Upper lobe of right lung (tissue), 1 donor: Measurements from ENCODE around the gene KIAA1755. TPM values are rescaled to one million over a fixed set of nuclear protein-coding genes. Genes with fewer than 3 reads are reported as not detected.
A peak's percentile ranks its signal among the peaks of the same experiment; 100 is the strongest.

Experiments
- ATAC-seq: fragments of 200-7000 bp; cut with Tn5 transposase; one replicate; pipeline ENCODE4 v1.9.1; 2020; ENCODE audit warnings: mild to moderate bottlenecking, moderate library complexity
- DNase-seq: peaks from one replicate; pipeline ENCODE4 v3.0.0-alpha.2; 2020
- H3K27ac ChIP-seq: fragments of 200-600 bp; one replicate; pipeline ENCODE4 v1.8.0; 2022
- H3K27me3 ChIP-seq: fragments of 200-600 bp; one replicate; pipeline ENCODE4 v1.8.0; 2022; ENCODE audit warnings: mild to moderate bottlenecking
- H3K36me3 ChIP-seq: fragments of 200-600 bp; one replicate; pipeline ENCODE4 v1.8.0; 2022
- H3K4me1 ChIP-seq: fragments of 200-600 bp; one replicate; pipeline ENCODE4 v1.8.0; 2022
- H3K4me3 ChIP-seq: fragments of 200-600 bp; one replicate; pipeline ENCODE4 v1.8.0; 2022; ENCODE audit warnings: mild to moderate bottlenecking
- H3K9me3 ChIP-seq: fragments of 200-600 bp; one replicate; pipeline ENCODE4 v1.8.0; 2022
- intact Hi-C: fragments of 100-400 bp; cut with DNase I; formaldehyde crosslinking; loops from one replicate; pipeline ENCODE4 v1.11.0; 2022
- total RNA-seq: library from RNA; stranded (reverse); fragmentation: NEBNext Ultra II Directional; extraction: Animal tissue kit (Norgen Biotek cat#: 25700); gene quantifications from one replicate; pipeline ENCODE4 v1.2.1, GENCODE V29; 2021
- TF ChIP-seq, protein P1 (sequence below): fragments of 200-600 bp; IDR thresholded peaks from one replicate; pipeline ENCODE4 v1.8.0; 2022; ENCODE audit warnings: antibody characterized with exemption
- donor health status: DM: no; HTN: yes; CAD: no; lungs with severe emphysema.

Gene KIAA1755
- total RNA-seq, 1 donor from 2014 or later: 2.3 TPM

DNA sequence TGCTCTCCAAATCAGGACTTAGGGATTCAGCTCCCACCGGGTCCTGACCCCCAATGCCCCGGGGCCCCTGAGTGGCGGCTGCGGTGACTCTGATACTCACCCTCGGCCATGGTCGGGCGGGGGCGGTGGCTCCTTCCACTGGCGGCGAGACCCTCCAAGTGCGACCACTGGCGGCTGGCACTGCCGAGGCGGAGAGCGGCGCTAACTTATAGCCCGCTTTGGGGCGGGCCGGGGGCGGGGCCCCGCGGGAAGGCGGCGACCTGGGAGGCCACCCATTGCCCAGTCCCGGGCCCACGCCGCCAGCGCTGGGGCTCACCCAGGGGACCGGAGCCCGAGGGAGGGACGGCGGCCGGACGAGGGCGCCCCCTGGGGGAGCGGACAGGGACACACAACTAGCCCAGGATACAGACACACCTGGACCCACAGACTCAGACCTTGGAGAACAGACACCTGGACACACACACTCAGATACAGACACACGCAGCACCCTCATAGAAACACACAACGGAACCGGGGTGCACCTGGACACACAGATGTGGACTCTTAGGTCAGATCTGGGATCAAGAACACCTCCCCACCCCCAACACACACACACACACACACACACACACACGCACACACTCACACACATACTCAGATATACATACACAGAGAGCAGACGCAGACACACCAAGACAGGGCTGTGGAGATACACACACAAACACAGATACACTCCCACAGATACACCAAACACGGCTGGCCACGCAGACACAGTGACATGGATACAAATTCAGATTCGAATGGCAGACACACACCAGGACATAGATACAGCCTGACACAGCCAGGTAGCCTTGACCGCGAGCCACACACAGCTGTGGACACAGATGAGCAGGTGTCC is 95.2 kb downstream of the KIAA1755 start, which contains the start of gene TGM2:
TGM2 (minus strand) TSS at position 182 of the 877 bp plus-strand sequence; CDS start at position 110, 72 bp downstream.
- Histone ChIP-seq H3K27ac (peak within 1 kb of the TSS; percentile 77), H3K36me3 (peaks cover 7% of the 10 kb centered on the region), H3K9me3 (no peaks in the 10 kb centered on the region), H3K27me3 (no peaks in the 10 kb centered on the region), H3K4me3 (peak within 1 kb of the TSS; percentile 63), H3K4me1 (peaks cover 61% of the 10 kb centered on the region)
- TF ChIP-seq, protein P1, sequence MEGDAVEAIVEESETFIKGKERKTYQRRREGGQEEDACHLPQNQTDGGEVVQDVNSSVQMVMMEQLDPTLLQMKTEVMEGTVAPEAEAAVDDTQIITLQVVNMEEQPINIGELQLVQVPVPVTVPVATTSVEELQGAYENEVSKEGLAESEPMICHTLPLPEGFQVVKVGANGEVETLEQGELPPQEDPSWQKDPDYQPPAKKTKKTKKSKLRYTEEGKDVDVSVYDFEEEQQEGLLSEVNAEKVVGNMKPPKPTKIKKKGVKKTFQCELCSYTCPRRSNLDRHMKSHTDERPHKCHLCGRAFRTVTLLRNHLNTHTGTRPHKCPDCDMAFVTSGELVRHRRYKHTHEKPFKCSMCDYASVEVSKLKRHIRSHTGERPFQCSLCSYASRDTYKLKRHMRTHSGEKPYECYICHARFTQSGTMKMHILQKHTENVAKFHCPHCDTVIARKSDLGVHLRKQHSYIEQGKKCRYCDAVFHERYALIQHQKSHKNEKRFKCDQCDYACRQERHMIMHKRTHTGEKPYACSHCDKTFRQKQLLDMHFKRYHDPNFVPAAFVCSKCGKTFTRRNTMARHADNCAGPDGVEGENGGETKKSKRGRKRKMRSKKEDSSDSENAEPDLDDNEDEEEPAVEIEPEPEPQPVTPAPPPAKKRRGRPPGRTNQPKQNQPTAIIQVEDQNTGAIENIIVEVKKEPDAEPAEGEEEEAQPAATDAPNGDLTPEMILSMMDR: peak; percentile 84
- ATAC-seq (peak; percentile 93), DNase-seq (peak; percentile 94)
- intact Hi-C loops: no loop called here

DNA sequence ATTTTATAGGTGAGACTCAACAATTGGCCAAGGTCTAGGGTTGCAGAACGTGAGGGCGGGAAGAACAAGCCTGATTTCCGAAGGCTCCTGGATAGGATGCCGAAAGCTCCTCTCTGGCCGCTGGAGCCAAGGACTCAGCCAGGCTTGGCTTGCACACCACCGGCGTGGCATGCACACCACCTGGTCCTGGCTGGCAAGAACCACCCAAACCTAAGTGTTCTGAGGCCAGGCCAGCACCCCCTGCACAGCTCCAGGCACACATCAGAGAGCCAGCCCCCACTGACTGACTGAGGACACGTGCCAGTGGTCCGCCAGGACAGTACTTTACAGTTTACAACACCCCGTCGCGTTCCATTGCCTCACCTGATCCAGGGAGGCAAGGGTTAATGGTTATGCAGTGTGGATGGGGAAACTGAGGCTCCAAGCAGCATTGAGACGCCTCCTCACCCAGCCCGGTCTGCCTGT is 95.9 kb downstream of the KIAA1755 start:
- DNase-seq (no peak), ATAC-seq (no peak)
- H3K27me3 ChIP-seq: no peaks in the 10 kb centered on the region
- TF ChIP-seq, protein P1: no peak
- intact Hi-C loops: loop anchor here (5.0 kb wide), 1 partner anchor 87 kb away; no protein-coding TSS in a partner anchor
- H3K4me1 ChIP-seq: peaks cover 68% of the 10 kb centered on the region
- H3K36me3 ChIP-seq: peaks cover 14% of the 10 kb centered on the region
- no peaks in the 10 kb centered on the region for H3K9me3 ChIP-seq
- peak overlapping the region; percentile 77 for H3K27ac ChIP-seq
- H3K4me3 ChIP-seq: peak overlapping the region; percentile 63

DNA sequence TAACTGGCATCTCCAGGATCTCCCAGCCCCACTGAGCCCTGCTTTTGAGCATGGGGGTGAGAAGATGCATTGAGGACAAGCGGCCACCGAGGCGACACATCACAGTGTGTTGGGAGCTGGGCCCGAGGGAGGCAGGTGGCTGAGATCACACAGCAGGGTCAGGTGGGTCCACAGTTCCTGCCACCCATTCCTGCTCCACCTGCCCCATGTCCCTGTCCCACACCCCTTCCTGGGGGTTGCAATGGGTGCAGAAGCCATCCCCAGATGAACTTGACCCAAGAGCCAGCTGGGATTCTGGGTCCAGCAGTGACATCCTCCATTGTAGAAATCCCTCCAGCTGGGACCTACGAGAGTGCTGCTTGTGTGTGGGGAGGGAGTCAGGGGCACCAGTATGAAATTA is 96.5 kb downstream of the KIAA1755 start:
- peak overlapping the region; percentile 63 for H3K4me3 ChIP-seq
- peak overlapping the region; percentile 77 for H3K27ac ChIP-seq
- intact Hi-C loops: loop anchor here (5.0 kb wide), 1 partner anchor 87 kb away; no protein-coding TSS in a partner anchor
- no peaks in the 10 kb centered on the region for H3K9me3 ChIP-seq
- DNase-seq (no peak), ATAC-seq (no peak)
- H3K27me3 ChIP-seq: no peaks in the 10 kb centered on the region
- peaks cover 70% of the 10 kb centered on the region for H3K4me1 ChIP-seq
- H3K36me3 ChIP-seq: peaks cover 19% of the 10 kb centered on the region
- TF ChIP-seq, protein P1: no peak

DNA sequence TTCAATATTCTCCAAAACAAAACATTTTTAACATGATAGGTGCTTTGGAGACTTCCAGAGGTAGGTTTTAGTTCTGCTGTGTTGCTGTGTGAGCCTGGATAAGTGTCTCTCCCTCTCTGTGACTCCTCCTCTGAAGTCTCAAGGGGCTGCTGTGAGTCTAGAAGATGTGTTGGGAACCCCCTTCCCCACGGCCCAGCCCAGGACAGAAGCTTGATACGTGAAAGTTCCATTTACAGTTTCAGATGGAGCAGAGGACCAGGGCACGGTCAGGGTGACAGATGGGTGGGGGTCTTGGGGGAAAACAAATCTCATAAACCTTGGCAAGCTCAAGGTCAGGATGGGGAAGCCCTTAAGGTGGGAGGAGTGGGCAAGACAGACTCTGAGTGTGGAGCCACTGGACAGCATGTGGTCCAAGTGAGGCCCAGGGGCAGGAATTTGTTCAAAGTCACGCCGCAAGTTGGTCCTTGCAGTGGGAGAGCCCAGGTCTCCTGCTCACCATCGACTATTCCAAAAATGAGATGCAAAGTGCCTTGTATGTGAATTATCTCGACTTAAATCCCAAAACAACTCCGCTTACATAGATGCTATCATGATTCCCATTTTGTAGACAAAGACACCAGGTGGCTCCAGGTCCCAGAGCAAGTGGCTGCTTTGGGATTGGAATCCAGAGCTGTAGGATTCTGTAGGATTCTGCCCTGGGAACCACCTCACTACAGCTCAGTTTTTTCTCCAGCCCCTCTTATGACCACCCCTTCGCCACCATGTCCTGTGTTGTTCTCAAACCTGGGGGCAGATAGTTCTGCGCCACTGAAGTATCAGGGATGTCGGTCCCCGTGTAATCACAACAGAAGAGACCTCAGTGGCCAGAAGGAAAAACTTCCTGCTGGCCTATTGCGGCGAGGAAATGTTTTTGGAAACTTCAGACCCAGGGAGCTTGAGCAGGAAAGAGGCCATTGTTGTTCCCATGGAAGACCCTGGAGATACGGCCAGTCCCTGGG is 97.4 kb downstream of the KIAA1755 start:
- H3K27ac ChIP-seq: peak overlapping the region; percentile 77
- peaks cover 69% of the 10 kb centered on the region for H3K4me1 ChIP-seq
- ATAC-seq (no peak), DNase-seq (no peak)
- no peaks in the 10 kb centered on the region for H3K9me3 ChIP-seq
- peaks cover 28% of the 10 kb centered on the region for H3K36me3 ChIP-seq
- intact Hi-C loops: loop anchor here (5.0 kb wide), 1 partner anchor 86 kb away; no protein-coding TSS in a partner anchor
- TF ChIP-seq, protein P1: no peak
- no peaks in the 10 kb centered on the region for H3K27me3 ChIP-seq
- H3K4me3 ChIP-seq: peak overlapping the region; percentile 63

DNA sequence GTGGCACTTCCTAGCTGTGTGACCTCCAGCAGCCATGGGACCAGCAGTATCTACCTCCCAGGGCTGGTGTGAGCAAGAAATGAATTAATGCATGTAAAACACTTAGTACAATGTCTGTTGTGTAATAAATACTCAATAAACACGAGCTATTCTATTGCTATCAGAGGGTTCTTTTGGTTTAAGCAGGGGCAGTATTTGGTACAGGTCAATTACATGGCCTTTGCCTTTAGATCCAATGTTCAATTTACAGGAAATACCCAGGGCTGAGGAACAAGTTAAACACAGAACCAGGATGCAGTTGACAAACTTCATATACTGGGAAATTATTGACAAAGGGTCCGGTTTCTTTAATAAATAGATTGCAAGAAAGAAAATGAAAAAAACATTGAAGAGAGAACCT is 98.4 kb downstream of the KIAA1755 start:
- Histone ChIP-seq H3K27ac (peak overlapping the region; percentile 42), H3K9me3 (no peaks in the 10 kb centered on the region), H3K36me3 (peaks cover 39% of the 10 kb centered on the region), H3K27me3 (no peaks in the 10 kb centered on the region), H3K4me3 (peak overlapping the region; percentile 63), H3K4me1 (peaks cover 69% of the 10 kb centered on the region)
- ATAC-seq (no peak), DNase-seq (no peak)
- TF ChIP-seq, protein P1: no peak
- intact Hi-C loops: loop anchor here (5.0 kb wide), 1 partner anchor 85 kb away; no protein-coding TSS in a partner anchor
